Neutrophil (primary cell): ENCODE measurements around the gene PIEZO2.

ENCODE experiments used
- H3K27ac ChIP-seq: fragments of 200-600 bp; sonication (generic); 2 replicates; pipeline ENCODE4 v1.5.1; 2016; ENCODE audit warnings: mild to moderate bottlenecking, moderate library complexity
- H3K27me3 ChIP-seq: fragments of 200-600 bp; sonication (generic); 2 replicates; pipeline ENCODE4 v1.6.0; 2016; ENCODE audit warnings: mild to moderate bottlenecking
- H3K36me3 ChIP-seq: fragments of 200-600 bp; sonication (generic); 2 replicates; pipeline ENCODE4 v1.5.1; 2017
- H3K4me1 ChIP-seq, 2 experiments: fragments of 200-600 bp in 1 of 2; sonication (generic) in 1 of 2; 1 replicate in 1 of 2; 2 replicates in 1 of 2; pipeline versions ENCODE4 v1.5.1 to v1.6.1; 2013 to 2016; ENCODE audit warnings: low read depth in 1 of 2, low read length in 1 of 2, mild to moderate bottlenecking in 1 of 2, moderate library complexity in 1 of 2; ENCODE audit not compliant: control insufficient read depth in 1 of 2, insufficient read depth in 1 of 2
- H3K4me3 ChIP-seq, 2 experiments: fragments of 200-600 bp in 1 of 2; sonication (generic) in 1 of 2; 1 replicate in 1 of 2; 2 replicates in 1 of 2; pipeline ENCODE4 v1.5.1; 2013 to 2016; ENCODE audit warnings: low read depth in 1 of 2, low read length in 1 of 2, mild to moderate bottlenecking in 1 of 2, moderate library complexity in 1 of 2
- H3K9me3 ChIP-seq: fragments of 200-600 bp; sonication (generic); 2 replicates; pipeline ENCODE4 v1.5.1; 2016
- TF ChIP-seq, protein P1 (sequence below): fragments of 200-600 bp; sonication (generic); IDR thresholded peaks from 2 replicates; pipeline ENCODE4 v1.5.1; 2016; ENCODE audit warnings: antibody characterized with exemption

The PIEZO2 gene

DNA sequence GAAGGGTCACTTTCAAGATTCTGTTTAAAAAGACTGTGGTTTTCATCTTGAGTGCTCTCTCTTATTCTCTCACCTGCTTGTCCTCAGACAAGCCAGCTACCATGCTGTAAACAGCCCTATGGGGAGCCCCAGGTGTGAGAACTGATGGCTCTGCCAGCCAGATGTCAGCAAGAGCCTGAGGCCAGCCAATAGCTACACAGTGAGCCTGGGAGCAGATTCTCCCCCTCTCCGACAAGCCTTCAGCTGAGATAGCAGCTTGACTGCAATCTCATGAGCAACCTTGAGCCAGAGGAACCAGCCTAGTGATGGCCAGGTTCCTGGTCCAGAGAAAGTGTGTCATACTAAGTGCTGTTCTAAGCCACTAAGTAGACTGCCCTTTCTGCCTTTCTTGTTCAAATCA is 351.5 kb downstream of the PIEZO2 start:
- Histone ChIP-seq H3K27me3 (no peaks in the 10 kb centered on the region), H3K36me3 (no peaks in the 10 kb centered on the region), H3K27ac (no peak overlapping the region), H3K4me3 (no peak overlapping the region), H3K4me1 (no peaks in the 10 kb centered on the region), H3K9me3 (no peaks in the 10 kb centered on the region)
- TF ChIP-seq, protein P1, sequence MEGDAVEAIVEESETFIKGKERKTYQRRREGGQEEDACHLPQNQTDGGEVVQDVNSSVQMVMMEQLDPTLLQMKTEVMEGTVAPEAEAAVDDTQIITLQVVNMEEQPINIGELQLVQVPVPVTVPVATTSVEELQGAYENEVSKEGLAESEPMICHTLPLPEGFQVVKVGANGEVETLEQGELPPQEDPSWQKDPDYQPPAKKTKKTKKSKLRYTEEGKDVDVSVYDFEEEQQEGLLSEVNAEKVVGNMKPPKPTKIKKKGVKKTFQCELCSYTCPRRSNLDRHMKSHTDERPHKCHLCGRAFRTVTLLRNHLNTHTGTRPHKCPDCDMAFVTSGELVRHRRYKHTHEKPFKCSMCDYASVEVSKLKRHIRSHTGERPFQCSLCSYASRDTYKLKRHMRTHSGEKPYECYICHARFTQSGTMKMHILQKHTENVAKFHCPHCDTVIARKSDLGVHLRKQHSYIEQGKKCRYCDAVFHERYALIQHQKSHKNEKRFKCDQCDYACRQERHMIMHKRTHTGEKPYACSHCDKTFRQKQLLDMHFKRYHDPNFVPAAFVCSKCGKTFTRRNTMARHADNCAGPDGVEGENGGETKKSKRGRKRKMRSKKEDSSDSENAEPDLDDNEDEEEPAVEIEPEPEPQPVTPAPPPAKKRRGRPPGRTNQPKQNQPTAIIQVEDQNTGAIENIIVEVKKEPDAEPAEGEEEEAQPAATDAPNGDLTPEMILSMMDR = no peak

DNA sequence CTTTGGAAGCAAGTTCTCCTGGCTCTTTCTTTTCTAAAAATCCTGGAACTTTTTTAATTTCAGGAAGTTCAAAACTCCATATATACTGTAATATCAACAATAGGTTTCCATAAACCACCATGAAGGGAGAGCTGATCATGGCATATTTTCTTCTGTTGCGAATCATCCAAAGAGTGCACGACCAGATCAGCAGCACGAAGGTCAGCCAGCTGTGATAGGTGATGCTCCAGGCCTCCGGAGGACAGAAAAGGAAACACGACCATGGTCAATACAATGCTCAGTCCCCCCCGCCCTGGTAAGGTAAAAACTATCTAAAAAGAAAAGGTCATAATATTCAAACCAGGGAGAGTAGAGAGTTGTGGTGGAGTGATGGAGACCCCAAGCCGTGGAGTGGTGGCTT is 354.6 kb downstream of the PIEZO2 start:
- Histone ChIP-seq H3K4me3 (no peak overlapping the region), H3K36me3 (no peaks in the 10 kb centered on the region), H3K4me1 (peaks cover 18 to 19% of the 10 kb centered on the region in 2 experiments), H3K27me3 (no peaks in the 10 kb centered on the region), H3K27ac (no peak overlapping the region), H3K9me3 (no peaks in the 10 kb centered on the region)
- TF ChIP-seq, protein P1 = no peak

DNA sequence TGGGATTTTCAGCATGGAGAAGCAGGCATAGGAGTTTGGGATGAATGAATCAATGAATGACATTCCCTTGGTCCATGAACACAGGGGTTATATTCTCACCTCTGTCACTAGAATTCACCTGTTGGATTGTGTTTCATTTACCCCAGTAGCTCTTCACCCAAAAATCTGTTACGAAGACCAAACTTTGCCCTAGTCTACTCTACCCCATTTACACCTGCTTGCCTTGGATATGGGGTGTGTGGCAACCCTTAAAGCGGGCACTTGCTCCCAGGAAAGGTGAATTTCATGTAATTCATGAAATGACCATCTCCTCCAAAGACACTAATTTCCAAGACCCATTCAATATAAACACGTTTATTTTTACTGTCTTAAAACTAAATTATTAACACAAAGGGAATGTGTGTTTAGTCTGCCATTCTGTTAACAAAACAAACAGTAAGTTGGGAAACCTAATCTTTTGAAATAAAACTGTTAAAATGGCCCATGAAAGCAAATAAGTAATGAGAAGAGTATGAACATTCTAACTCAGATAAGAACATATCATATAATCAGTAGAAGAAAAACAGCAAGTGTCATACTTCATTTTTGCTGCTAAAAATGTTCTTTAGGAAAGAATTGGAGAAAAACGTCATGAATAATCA is 355.5 kb downstream of the PIEZO2 start:
- H3K36me3 ChIP-seq = no peaks in the 10 kb centered on the region
- no peak overlapping the region for H3K27ac ChIP-seq
- no peaks in the 10 kb centered on the region for H3K27me3 ChIP-seq
- TF ChIP-seq, protein P1 = no peak
- H3K4me3 ChIP-seq = no peak overlapping the region
- H3K9me3 ChIP-seq = no peaks in the 10 kb centered on the region
- H3K4me1 ChIP-seq = peaks cover 23 to 25% of the 10 kb centered on the region in 2 experiments

DNA sequence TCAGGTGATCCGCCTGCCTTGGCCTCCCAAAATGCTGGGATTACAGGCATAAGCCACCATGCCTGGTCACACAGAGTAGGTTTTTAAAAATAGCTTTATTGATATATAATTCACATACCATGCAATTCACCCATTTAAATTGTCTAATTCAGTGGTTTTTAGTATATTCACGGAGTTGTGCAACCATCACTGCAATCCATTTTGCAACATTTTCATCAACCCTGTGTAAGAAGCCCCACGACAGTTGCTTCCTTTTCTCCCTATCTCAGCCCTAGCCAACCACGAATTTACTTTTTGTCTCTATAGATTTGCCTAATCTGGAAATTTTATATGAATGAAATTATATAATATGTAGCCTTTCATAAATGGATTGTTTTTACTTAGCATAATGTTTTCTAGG is 357.2 kb downstream of the PIEZO2 start:
- H3K4me1 ChIP-seq = peaks cover 40 to 42% of the 10 kb centered on the region in 2 experiments
- no peaks in the 10 kb centered on the region for H3K9me3 ChIP-seq
- H3K27me3 ChIP-seq = no peaks in the 10 kb centered on the region
- H3K27ac ChIP-seq = peak overlapping the region; percentile 56
- H3K4me3 ChIP-seq = peak overlapping the region in 1 of 2 experiments; percentile 5
- TF ChIP-seq, protein P1 = no peak
- no peaks in the 10 kb centered on the region for H3K36me3 ChIP-seq

DNA sequence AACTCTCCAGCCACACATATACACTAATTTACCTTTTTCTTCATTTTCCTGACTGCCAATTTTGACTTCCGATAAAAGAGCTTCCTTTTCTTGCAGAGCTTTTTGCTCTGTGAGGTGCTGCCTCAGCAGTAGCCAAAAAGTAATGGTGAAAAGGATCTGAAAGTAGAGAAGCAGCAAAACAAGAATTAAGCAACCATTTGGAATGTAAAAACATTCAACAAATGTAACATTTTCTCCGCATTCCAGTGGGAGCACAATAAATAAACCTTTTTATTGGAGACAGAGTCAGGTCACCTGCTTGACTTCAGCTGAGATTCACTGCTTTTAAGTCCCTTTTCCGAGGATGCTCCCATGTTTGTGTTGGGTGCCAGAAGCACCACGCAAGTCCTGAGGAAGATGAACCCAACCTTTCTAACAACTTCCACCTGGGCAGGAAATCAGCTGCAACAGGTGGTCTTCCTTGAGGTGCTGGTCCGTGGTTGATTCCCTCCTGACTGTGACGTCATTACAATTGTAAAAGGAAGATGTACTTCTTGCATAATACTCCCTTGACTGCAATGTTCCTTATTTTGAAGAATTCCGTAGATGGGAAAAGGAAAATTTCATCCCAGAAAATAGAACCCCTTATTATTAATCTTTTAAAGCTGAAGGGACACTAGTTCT is 358.1 kb downstream of the PIEZO2 start:
- Histone ChIP-seq H3K36me3 (no peaks in the 10 kb centered on the region), H3K4me3 (no peak overlapping the region), H3K27me3 (no peaks in the 10 kb centered on the region), H3K27ac (peak overlapping the region; percentile 56), H3K9me3 (no peaks in the 10 kb centered on the region), H3K4me1 (peaks cover 41 to 45% of the 10 kb centered on the region in 2 experiments)
- TF ChIP-seq, protein P1 = no peak
